HG03139 (cell line): ENCODE results near the gene GRB10.
"Not testable (repeated sequence)": the region's sequence is repeated elsewhere in the genome, so short reads cannot be mapped to it uniquely, and the experiment has no call there.

Experiments
- ATAC-seq: cut with Tn5 transposase; IDR thresholded peaks from one replicate; pipeline ENCODE4 v1.9.1; 2021; ENCODE audit not compliant: unreplicated experiment

Gene GRB10

DNA sequence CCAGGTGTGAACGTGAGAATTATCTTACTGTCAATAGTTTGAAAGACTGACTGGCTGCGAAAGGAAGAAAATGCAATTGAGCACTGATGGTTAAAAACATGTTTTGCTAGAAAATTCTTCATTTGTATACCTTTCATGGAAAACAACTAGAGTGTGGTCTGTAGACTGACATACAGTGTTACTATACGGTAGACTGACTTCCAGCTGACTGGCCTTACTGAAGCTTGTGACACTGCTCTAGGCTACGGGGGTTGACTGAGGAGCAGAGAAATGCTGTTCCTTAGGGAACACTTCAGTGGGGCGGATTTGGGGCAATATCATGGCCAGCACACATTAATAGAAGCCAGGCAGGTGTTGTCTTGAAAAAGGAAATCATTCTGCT is 191.6 kb downstream of the GRB10 start:
- no peak for ATAC-seq

DNA sequence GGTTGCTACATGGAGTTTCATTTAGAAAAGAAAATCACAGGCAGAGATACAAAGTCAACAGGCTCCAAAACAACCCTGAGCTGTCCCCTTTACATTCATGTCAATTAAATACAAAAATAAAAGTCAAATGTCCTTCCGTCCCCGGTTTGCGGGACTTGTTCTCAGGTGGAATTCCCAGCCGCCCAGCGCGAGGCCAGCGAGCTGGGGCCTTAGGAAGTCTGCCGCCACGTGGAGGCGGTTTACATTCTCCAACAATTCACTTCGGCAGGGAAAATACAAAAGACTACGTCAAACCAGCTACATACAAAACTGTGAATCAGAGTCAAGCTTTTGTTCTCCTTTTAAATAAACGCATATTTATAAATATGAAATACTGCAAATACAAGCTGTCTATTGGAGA is 192.2 kb downstream of the GRB10 start:
- no peak for ATAC-seq

DNA sequence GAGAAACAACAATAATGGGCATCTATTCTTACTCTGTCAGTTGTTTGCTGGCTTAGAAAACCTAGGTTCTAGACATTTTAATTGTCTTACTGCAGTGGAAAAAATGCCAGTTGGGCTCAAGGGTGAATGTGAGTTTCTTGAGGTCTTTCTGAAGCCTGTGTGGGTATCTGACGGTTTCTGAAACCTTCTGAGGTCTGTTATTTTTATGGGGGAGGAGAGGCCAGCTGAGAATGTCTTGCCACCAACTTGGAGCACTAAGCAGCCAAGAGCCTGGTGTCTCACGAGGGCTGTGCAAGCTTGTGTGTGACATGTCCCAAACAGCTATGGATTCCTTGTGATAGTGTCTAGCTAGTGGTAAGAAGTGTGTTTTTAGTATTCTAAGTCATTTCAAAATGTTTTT is 193.3 kb downstream of the GRB10 start:
- ATAC-seq, result no peak

DNA sequence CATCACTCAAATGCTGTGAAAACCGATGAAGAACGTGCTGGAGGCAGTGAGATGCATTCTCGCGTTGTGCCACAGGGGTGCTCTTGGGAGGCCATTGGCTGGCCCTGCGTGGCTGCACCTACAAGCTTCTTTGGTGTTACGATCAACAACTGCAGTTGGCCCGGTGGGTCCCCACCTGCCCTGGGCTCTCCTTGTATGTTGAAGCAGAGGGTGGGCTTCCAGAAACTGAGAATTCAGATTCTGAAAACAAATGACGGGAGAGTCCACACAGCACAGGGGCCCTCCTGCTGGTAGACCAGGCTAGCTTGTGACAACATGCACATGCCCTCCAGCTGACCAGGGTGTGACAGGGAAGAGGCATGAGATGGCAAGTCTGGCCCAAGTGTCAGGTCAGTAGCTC is 193.8 kb downstream of the GRB10 start:
- ATAC-seq, result no peak

DNA sequence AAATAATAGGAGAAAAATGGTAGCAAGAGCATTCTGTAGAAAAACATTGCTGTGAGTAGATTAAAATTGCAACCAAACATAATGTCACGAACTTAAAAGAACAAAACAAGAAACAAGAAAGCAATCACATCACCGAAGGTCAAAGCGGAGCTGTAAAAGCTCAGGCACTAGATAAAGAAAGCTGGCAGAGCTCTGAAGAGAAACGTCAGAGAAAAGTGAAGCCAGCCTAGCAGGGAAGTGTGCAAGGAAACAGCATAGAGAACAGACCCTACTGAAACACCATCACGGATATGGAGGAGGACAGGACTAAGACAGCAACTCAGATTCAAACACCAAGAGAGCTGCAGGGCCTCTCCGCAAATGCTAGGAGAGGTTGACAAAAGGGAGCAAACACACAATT is 195.0 kb downstream of the GRB10 start:
- ATAC-seq, result no peak

DNA sequence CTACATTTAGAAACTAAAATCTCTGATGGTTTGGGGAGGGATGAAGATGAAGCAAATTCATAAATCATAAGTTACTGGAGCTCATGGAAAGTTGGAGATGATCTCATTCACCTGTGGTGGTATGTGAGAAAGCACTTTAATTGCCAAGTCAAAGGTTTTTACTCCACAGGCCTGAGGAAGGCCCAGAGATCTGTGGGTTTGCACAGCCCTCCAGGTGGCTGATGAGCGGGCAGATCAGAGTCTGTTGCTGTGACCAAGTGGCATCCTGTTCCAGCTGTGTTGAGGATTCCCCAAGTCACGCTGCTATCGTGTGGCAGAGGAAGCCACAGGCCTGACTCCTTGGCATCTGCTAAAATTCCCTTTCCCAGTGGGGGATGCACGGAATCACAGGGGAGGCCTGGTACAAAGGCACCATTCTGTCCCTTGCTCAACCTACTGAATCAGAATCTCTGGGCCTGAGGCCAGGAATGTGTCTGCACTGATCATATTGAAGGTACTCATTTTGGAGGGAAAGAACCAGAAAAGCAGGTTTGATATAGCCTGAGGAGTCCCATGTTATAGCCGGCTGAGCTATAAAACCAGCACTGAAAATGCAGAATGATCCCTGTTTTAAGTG is 197.8 kb downstream of the GRB10 start:
- no peak for ATAC-seq

DNA sequence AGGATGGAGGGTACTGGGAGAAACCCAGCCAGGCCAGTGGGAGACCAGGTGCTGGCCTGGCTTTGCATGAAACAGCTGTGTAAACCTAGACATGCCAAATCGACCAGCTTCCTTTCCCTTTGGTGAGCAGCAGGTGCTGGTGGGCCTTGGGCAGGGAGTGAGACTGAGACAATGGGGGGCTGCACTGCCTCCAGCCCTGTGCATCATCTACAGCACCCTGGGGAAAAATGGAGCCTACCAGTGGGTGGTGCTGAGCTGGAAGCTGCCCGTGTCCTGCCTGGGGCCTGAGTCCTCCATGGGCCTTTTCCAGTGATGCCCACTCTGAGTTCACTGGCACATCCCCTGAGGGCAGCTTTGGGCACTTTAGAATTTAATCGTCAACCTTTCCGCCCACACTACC is 198.3 kb downstream of the GRB10 start:
- ATAC-seq, result no peak

DNA sequence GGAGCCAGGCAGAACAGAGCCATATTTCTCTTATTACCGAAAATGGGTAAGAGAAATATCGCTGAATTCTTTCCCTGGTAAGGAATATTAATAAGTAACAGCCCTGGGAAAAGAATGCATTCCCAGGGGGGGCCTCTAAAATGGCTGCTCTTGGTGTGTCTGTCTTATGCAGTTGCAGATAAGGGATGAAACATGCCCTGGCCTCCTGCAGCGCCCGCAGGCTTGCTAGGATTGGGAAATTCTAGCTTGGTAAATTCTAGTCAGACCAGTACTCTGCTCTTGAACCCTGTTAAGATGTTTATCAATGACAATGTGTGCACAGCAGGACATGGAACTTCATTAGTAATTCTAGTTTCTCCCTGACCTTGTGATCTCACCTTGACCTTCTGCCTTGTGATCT is 199.4 kb downstream of the GRB10 start:
- not testable (repeated sequence) for ATAC-seq

DNA sequence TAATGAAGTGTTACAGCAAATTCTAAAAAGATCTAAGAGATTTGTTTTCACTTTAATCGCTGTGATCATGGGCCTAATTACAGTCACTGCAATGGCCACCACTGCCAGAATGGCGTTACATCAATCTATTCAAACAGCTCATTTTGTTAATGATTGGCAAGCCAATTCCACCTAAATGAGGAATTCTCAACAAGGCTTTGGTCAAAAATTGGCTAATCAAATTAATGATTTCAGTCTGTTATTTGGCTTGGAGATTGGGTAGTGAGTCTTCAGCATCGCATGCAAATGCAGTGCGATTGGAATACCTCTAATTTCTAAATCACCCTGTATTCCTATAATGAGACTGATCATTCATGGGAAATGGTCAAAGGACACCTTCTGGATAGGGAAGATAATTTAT is 200.4 kb downstream of the GRB10 start:
- ATAC-seq, result not testable (repeated sequence)

DNA sequence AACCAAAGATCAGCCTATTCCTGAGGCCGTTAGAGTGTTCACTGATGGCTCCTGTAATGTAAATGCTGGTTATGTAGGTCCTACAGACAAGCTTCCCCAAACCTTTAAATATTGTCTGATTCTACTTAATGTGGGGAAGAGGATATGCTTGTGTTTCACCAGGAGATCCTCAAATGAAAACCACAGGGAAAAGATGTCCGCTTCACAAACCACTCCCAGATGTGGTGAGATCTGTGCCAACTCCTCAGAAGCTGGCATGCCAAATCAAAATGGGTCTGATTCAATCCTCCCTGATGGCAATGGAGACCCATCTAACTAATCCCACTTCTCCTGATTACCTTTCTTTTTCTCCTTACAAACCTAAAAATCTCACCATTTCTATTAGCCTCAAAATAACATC is 202.0 kb downstream of the GRB10 start:
- not testable (repeated sequence) for ATAC-seq

DNA sequence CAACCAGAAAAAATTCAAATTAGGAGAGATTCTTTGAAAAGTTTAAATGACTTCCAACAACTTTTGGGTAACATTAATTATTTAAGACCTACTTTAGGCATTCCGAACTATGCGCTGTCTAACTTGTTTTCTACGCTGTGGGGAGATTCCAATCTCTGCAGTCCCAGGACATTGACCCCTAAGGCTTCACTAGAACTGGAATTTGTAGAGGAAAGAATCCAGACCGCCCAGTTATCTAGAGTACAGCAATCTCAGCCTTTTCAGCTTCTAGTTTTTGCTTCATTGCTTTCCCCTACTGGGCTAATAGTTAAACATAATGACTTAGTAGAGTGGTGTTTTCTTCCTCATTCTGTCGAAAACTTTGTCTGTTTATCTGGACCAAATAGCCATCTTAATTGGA is 202.6 kb downstream of the GRB10 start:
- ATAC-seq, result no peak

DNA sequence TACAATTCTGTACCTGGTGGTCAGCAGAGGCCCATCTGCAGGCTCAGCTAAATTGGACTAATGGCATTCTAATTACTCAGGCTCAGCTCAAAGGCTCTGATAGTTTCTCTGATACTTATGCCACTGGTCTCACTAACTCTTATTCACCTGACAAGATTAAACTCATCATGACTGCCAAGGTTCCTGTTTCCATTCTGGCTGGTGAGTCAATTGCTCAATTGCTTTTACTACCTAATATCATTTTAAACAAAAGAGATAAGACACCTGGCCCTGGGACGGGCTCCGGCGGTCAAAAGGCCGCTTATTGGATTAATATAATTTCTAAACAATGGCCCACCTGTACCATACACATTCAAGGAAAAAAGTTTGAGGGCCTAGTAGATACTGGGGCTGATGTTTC is 204.6 kb downstream of the GRB10 start:
- ATAC-seq, result not testable (repeated sequence)

DNA sequence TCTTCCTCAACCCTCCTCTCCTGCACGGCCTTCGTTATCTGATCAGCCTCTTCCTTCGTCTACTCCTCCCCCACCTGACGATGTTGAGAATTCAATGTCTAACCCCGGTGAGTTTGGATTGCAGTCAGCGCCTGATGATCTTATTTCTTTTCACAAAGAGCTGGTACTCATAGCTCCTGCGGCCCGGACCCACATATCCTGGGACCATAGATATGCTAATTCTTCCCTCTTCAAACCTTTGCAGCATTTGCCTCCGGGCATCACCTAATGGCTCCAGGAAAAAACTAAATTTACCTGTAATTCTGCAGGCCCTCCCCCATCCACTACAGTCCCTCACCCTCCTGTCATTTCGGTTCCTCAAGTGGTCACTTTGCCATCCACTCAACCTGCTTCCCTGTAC is 205.1 kb downstream of the GRB10 start:
- ATAC-seq, result no peak

DNA sequence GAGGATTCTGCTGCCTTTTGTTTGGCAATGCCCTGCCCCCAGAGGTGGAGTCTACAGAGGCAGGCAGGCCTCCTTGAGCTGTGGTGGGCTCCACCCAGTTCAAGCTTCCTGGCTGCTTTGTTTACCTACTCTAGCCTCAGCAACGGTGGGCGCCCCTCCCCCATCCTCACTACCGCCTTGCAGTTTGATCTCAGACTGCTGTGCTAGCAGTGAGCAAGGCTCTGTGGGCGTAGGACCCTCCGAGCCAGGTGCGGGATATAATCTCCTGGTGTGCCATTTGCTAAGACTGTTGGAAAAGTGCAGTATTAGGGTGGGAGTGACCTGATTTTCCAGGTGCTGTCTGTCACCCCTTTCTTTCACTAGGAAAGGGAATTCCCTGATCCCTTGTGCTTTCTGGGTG is 206.3 kb downstream of the GRB10 start:
- ATAC-seq, result not testable (repeated sequence)

DNA sequence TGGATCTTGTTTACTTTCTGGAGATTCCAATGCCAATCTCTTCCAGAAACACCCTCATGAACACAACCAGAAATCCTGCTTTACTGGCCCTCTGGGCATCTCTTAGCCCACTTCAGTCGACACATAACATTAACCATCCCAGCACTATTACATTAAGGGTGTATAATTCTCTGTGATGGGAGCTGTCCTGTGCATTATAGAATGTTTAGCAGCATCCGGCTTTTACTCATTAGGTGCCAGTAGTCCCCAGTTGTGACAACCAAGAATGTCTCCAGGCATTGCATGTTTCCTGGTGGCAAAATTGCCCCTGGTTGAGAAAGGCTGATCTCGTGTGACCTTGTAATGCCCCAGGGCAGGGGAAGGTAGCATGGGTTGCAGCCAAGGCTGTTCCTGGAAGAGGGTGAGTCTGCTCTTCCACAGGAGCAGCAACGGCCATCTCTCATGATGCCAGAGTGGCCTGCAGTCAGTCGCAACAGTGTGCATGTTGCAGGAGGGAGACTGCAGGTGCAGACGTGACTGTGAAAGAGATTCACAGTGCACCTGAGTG is 214.9 kb downstream of the GRB10 start:
- no peak for ATAC-seq

DNA sequence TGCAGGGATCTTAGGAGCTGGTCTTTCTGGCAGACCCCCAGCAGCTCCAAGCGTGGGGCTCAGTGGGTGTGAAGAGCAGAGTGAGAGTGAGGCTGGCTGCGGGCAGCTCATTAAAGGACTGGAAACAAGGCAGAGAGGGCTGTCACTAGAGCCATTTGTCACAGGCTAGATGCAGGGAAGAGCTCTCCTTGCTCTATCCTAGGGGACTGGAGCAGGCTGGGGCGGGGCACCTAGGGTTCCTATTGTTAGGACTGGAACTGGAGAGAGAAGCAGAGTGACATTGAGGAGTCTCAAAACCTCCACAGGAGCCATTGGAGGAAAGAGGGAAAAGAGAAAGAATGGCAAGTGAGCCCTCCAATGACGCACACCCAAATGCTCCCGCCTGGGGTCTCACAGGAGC is 216.7 kb downstream of the GRB10 start:
- ATAC-seq, result no peak

DNA sequence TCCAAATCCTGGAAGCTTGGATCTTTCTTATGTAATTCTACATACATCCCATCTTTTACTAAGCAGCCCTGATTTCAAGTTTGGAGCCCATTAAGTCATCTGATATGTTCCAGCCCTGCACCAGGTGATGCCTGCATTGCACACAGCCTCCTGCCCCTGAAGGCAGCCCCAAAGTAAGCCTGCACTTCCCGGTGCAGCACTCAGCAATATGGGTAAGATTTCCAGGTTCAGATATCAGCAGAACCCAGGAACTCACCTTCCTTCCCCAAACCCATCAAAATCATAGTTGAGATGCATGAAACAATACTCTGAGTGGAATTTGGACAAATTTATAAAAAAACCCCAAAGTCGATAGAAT is 217.2 kb downstream of the GRB10 start:
- ATAC-seq, result no peak

DNA sequence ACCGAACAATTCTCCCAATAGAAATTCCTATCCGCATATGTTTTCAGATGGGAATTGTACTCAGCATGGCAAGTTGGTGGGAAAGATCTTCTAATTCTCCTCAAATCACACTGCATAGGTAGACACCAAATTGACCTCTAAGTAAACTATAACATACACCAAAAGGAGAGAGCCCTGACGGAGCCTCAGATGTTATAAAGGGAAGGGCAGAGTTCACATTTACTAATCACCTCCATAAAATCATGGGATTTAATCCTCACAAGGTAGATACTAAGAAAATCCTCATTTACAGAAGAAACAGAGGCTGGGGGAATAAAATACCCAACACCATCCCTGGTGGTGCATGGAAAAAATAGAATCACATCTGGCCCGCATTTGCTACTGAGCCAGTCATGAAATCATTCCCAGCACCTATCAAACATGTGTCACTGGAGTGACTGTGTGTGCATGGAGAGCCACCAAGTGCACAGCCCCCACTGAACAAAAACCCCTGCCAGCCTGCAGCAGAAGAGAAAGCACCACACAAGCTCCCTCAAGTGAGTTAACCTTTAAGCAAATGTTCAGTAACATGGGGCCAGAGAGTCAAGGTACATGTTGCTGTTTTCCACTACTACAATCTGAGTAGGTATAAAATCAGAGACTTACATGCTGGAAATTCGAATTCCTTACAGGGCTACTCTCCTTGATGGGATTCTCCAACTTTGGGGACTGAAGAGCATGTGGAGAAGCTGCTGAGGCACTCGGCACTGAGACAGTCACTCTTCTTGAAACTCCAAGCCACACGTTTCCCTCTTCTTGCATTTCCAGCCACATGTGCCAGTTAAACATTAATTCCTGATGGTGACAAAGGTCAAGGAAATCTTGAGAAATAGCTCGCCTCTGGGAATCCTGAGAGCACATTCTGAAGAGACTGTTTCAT is 217.8 kb downstream of the GRB10 start, which contains the start of gene DDC:
Gene DDC, minus strand, starts transcription at position 766 of the 919 bp plus-strand sequence. CDS start 21,320 bp downstream, outside the sequence.
- no peak for ATAC-seq

DNA sequence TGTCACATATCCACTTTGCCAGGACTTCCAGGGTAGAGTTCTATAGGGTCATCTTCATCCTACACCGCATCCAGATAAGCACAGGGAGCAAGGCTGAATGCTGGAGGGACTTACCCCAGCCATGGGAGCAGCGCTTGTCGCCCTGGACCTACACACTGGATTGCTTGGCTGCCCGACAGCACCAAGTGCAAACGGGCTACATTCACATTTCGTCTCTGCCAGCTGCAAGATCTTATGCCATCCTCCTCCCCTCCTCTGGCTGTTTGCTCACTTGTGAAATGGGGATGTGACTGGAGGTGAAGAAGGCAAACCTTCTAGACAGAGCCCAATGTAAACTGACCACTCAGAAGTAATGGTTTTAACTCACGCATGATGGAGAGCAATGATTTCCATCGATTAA is 218.5 kb downstream of the GRB10 start:
- ATAC-seq, result no peak

DNA sequence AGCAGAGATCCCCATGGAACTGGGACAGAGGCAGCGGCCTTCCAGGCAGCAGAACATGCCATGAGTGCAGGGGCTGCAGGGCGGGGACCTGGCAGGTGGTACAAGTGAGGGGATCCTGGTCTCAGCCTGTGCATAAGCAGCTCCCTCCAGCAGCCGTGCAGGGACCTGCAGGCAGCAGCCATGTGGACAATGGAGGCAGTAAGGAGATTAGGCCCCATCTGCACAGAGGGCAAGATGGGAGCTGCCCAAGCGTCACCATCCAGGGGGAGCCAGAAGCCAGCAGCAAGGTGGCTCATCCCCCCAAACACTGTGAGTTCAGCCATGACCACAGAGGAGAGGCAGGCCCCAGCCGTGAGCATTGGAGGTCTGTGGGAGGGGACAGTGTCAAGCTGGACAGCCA is 220.6 kb downstream of the GRB10 start:
- ATAC-seq, result no peak

DNA sequence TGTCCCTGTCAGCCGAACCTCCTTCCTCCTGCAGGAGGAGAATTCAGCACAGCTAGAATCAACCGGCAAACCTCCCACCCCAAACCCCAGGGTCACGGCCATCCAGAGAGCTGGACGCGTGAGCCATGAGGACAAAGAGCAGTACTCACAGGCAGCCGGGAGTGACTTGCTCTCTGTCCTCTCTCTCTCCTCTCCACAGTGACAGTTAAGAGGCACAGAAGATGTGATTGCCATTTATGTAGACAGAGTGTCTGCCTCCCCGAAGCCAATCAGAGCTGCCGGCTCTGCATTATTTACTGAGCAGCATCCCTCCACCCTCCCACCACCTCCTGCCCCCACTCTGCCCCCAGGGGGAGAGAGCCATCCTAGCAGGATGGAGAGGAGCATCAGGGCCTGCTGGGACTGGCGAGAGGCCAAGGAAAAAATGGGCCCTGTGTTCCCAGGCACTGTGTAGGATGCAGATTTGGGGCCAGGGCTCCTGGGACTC is 221.8 kb downstream of the GRB10 start:
- ATAC-seq, result no peak

DNA sequence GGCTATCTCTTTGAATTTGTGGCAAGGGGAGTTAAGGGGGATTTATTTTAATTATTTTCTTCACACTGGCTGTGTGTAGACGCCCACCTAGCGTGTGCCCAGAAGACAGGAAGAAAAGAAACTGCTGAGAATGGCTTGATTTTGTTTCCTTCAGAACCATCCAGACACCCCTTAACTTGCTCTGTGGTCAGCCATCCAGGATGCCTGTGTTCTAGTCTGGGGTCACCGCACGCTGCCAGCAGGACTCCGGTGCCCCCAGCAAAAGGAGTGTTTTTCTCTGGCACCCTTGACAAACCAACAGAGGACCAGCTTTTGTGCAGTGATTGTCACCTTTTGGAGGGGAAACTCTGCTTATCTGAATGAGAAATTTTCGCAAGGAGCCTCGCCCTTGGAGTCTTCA is 222.8 kb downstream of the GRB10 start:
- no peak for ATAC-seq
